ENCODE measurements around the gene BAG3.

- no peak for TF ChIP-seq CTCF (IDR thresholded peaks at IDR 0.05; ENCODE audit: low read depth, low read length)
- TF ChIP-seq MYC (IDR thresholded peaks at IDR 0.05; ENCODE audit: low read depth, low read length), result no peak
These were observed 42.2 kb downstream of the BAG3 start for GRCh38 chr10:119693262-119693957.

All from NB4 (cell line).